ENCODE results near the gene CTNNBL1. TPM values are rescaled to one million over a fixed set of nuclear protein-coding genes. Genes with fewer than 3 reads are reported as not detected.

The CTNNBL1 gene
- total and polyA plus RNA-seq, 2 of the 4 experiments (the other 2 are of a cell fraction) = 29.9 to 34.1 TPM

DNA sequence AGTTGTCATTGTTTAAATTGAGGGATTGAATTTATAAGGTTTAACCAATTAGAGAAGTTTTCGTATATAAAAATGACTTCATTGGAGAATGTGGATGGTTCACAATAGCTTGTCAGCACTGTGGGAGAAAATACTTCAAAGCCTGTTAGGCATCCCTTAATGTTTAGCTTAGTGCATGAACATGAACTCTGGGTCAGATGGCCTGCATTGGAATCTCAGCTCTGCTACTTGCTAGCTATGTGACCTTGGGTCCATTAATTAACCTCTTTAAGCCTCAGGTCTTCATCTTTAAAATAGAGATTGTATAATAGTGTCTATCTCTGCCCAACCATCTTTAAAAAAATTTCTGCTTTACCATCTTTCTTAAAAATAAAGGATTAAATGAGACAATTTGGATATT lies 11.1 kb downstream of the CTNNBL1 start (continued):
- TF ChIP-seq CHD1 (IDR thresholded peaks at IDR 0.05; ENCODE audit: low read depth, low read length) = no peak
- TF ChIP-seq SMC3 (IDR thresholded peaks at IDR 0.05; ENCODE audit: low read depth, low read length) = no peak
- no peak for TF ChIP-seq CEBPB (IDR thresholded peaks at IDR 0.05; ENCODE audit: low read depth, low read length)

DNA sequence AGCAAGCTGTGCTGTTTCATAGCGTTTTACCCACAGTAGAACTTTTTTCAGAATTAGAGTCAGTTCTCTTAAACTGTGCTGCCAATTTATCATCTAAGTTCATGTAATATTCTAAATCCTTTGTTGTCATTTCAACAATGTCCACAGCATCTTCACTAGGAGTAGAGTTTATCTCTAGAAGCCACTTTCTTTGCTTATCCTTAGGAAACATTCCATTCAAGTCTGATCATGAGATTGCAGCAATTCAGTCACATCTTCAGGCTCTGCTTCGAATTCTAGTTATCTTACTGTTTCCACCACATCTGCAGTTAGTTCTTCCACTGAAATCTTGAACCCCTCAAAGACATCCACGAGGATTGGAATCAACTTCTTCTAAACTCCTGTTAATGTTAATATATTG lies 12.5 kb downstream of the CTNNBL1 start:
- Histone ChIP-seq H2BK20ac (ENCODE audit: low read depth, low read length) (no peak overlapping the region), H3K4me3 (ENCODE audit: insufficient read depth, low read depth, low read length) (no peak overlapping the region), H4K5ac (ENCODE audit: low read depth, low read length) (no peak overlapping the region), H2AFZ (replicated peaks; ENCODE audit: low read length, poor library complexity) (no peak overlapping the region), H2BK120ac (ENCODE audit: low read depth, low read length) (no peak overlapping the region), H2AK9ac (replicated peaks; ENCODE audit: low read depth, low read length, poor library complexity) (no peak overlapping the region), H3K27me3 (ENCODE audit: control insufficient read depth, insufficient read depth, low read length) (no peaks in the 10 kb centered on the region), H3K36me3 (ENCODE audit: control insufficient read depth, insufficient read depth, low read length) (no peaks in the 10 kb centered on the region), H4K8ac (ENCODE audit: low read depth in 2 of 2, low read length in 2 of 2) (no peak overlapping the region), H3K27ac (ENCODE audit: insufficient read depth, low read length) (no peak overlapping the region), H3K79me1 (ENCODE audit: low read depth in 1 of 2, low read length in 2 of 2) (peaks cover 47 to 71% of the 10 kb centered on the region in 2 experiments), H3K23ac (ENCODE audit: low read depth, low read length) (no peak overlapping the region), H3K4me2 (ENCODE audit: low read depth, low read length) (no peak overlapping the region), H3K56ac (ENCODE audit: extremely low read depth, insufficient read depth, low read length) (no peak overlapping the region), H3K14ac (replicated peaks; ENCODE audit: low read depth, low read length) (no peak overlapping the region), H2AK5ac (ENCODE audit: low read depth, low read length) (no peak overlapping the region), H4K20me1 (ENCODE audit: insufficient read depth, low read length) (peaks cover 19% of the 10 kb centered on the region; the same call in 1 of the 2 replicates), H3K18ac (ENCODE audit: low read depth, low read length) (no peak overlapping the region), H3K9me3 (ENCODE audit: control insufficient read depth, insufficient read depth, low read length) (no peaks in the 10 kb centered on the region), H2BK5ac (ENCODE audit: low read depth, low read length, poor library complexity, severe bottlenecking) (no peak overlapping the region), H4K91ac (ENCODE audit: insufficient read depth, low read depth, low read length) (no peak overlapping the region), H3K4ac (ENCODE audit: low read depth, low read length) (no peak overlapping the region), H3K9ac (ENCODE audit: low read depth, low read length) (no peak overlapping the region), H3K4me1 (ENCODE audit: control insufficient read depth, insufficient read depth, low read length) (no peaks in the 10 kb centered on the region), H2BK15ac (ENCODE audit: low read depth, low read length) (no peak overlapping the region), H3K9me1 (ENCODE audit: insufficient read depth, low read length) (peaks cover 3% of the 10 kb centered on the region; the same call in 1 of the 2 replicates)
- POLR2A ChIA-PET (ENCODE audit: unreplicated experiment) = no interaction called here
- ATAC-seq (ENCODE audit: low read depth) (peak; percentile 49; the same call in 1 of the 2 replicates), DNase-seq (no peak)
- no CpG with 5 or more reads among the region's 3 CpGs for WGBS, 2 experiments (ENCODE audit: extremely low coverage in 2 of 2, insufficient read length in 1 of 2)
- TF ChIP-seq CEBPB (IDR thresholded peaks at IDR 0.05; ENCODE audit: low read depth, low read length) (peak; percentile 16; the same call in 1 of the 2 replicates), NFE2L2 (IDR thresholded peaks at IDR 0.05; ENCODE audit: low read depth, low read length) (no peak)
- CTCF ChIA-PET = no interaction called here
- in situ Hi-C loops (cut with MboI; ENCODE audit: low sequenced_read_pairs) = no loop called here
- no TSS peak for BruUV-seq (replicated peaks)
- intact Hi-C loops (cut with micrococcal nuclease) = no loop called here
- dilution Hi-C loops (cut with HindIII; ENCODE audit: low sequenced_read_pairs, unreplicated experiment) = no loop called here
